ENCODE measurements around the gene SNX14.

The SNX14 gene

GRCh38 chr6:85460921-85461797 lies 132.5 kb downstream of the SNX14 start:
- DNase-seq, result no peak

- DNase-seq, result no peak
Observed at GRCh38 chr6:85460154-85460920, 133.3 kb downstream of the SNX14 start.

- DNase-seq, result no peak
Observed at GRCh38 chr6:85459224-85459901, 134.3 kb downstream of the SNX14 start.

DNA sequence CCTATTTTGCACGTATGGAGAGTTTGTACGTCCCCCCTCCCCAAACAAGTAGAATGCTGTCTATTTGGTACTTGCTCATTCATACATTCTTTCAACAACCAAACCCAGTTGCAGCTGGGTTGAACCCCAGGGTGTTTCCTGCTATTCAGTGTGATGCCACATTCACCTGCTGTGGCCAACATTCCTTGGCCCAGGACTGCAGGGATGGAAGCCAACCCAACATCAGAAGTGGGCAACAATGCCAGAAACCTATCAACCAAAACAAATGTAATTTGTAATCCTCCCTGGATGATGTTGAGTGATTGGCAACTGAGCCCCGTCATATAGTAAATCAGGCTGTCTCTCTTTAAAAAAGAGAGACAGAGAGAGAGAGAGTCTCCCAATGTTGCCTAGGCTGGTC lies 134.9 kb downstream of the SNX14 start:
- no peak for DNase-seq

DNA sequence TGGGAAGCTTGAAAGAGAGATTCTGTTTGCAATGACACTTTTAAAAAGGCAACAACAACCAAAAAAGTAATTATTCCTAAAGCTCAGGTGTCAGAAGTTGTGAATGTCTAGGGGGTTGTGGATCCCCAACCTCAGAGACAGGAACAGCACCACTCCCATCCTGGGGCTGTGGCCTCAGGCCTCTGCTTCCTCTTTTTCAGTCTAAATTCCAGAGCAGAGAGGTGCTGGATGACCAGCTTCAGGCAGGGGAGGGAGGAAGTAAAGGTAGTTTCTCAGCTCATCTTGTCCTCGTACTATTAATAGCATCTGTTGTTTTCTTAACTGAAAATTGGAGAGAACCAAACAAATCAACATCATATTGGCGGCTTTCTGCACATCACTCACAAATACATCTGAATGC lies 135.5 kb downstream of the SNX14 start:
- DNase-seq, result no peak

DNA sequence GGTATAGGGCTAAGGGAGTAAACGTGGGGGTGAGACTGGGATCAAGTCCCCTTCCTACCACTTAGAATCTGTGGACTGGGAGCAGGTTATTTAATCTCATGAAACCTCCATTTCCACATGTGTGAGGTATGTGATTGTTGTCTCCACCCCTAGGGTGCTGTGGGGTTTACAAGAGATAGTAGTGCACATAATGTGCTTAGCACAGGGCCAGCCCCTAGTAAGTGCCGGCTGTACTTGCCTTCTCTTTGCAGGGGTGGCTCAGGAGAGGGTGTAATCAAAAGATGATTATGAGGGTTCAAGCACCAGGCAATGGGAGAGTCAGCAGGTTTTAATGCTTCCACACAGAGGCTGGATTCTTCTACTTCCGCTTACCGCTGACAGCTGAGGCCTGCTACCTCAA lies 136.9 kb downstream of the SNX14 start:
- no peak for DNase-seq

Measured in NCI-H2081 treated with DMSO at 0.1 percent for 48 hours (cell line).